Measurements from ENCODE around the gene MRPL23. TPM values are rescaled to one million over a fixed set of nuclear protein-coding genes. Genes with fewer than 3 reads are reported as not detected.

Gene MRPL23
- total RNA-seq, 3 donors from 2014 or later = 100 to 220 (median 201) TPM

GRCh38 chr11:1949302-1949701 lies 2.2 kb downstream of the MRPL23 start:
- ATAC-seq (no peak), DNase-seq (no peak)
- no peaks in the 10 kb centered on the region for H3K9me3 Mint-ChIP-seq
- H3K36me3 Mint-ChIP-seq (ENCODE audit: insufficient read depth) = no peaks in the 10 kb centered on the region
- H3K4me3 Mint-ChIP-seq = no peak overlapping the region
- no peaks in the 10 kb centered on the region for H3K4me1 Mint-ChIP-seq (ENCODE audit: low read depth)
- no peaks in the 10 kb centered on the region for H3K27me3 Mint-ChIP-seq (ENCODE audit: low read depth)

DNA sequence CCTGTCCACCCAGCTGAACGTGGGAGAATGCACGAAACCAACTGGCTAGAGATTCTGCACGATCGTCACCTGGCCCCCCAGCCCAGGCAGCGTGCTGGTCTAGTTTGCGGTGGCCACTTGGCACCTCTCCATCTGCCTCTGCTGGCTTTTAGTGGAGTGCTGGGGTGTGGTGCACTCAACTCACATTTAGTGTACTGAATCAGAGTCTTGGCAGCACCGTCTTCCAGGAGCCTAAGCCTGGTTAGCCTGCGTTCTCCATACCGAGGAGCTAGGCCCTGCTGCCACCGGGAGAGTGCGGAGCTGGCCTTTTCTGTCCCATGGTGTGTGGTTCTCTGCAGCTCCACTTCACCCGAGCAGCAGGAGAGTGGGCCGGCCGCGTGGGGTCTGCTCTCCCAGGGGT lies 2.8 kb downstream of the MRPL23 start:
- H3K4me3 Mint-ChIP-seq = no peak overlapping the region
- no peak for DNase-seq
- ATAC-seq = no peak
- no peaks in the 10 kb centered on the region for H3K36me3 Mint-ChIP-seq (ENCODE audit: insufficient read depth)
- no peaks in the 10 kb centered on the region for H3K9me3 Mint-ChIP-seq
- H3K27me3 Mint-ChIP-seq (ENCODE audit: low read depth) = no peaks in the 10 kb centered on the region
- no peaks in the 10 kb centered on the region for H3K4me1 Mint-ChIP-seq (ENCODE audit: low read depth)

- H3K9me3 Mint-ChIP-seq = no peaks in the 10 kb centered on the region
- ATAC-seq (no peak), DNase-seq (no peak)
- no peaks in the 10 kb centered on the region for H3K27me3 Mint-ChIP-seq (ENCODE audit: low read depth)
- no peaks in the 10 kb centered on the region for H3K36me3 Mint-ChIP-seq (ENCODE audit: insufficient read depth)
- H3K4me3 Mint-ChIP-seq = no peak overlapping the region
- no peaks in the 10 kb centered on the region for H3K4me1 Mint-ChIP-seq (ENCODE audit: low read depth)
Measured at GRCh38 chr11:1952806-1953482, 5.8 kb downstream of the MRPL23 start.

- ATAC-seq (peak; percentile 74 to 79), DNase-seq (no peak)
- no peaks in the 10 kb centered on the region for H3K9me3 Mint-ChIP-seq
- no peaks in the 10 kb centered on the region for H3K27me3 Mint-ChIP-seq (ENCODE audit: low read depth)
- H3K4me1 Mint-ChIP-seq (ENCODE audit: low read depth) = no peaks in the 10 kb centered on the region
- no peak overlapping the region for H3K4me3 Mint-ChIP-seq
- no peaks in the 10 kb centered on the region for H3K36me3 Mint-ChIP-seq (ENCODE audit: insufficient read depth)
Measured at GRCh38 chr11:1953489-1954266, 6.5 kb downstream of the MRPL23 start.

GRCh38 chr11:1958367-1958766 lies 11.2 kb downstream of the MRPL23 start:
- H3K27me3 Mint-ChIP-seq (ENCODE audit: low read depth) = no peaks in the 10 kb centered on the region
- no peak for ATAC-seq
- no peaks in the 10 kb centered on the region for H3K9me3 Mint-ChIP-seq
- no peak for DNase-seq
- H3K36me3 Mint-ChIP-seq (ENCODE audit: insufficient read depth) = no peaks in the 10 kb centered on the region
- no peak overlapping the region for H3K4me3 Mint-ChIP-seq
- no peaks in the 10 kb centered on the region for H3K4me1 Mint-ChIP-seq (ENCODE audit: low read depth)

- no peak for DNase-seq
- Mint-ChIP-seq H3K4me1 (ENCODE audit: low read depth) (no peaks in the 10 kb centered on the region), H3K4me3 (no peak overlapping the region), H3K36me3 (ENCODE audit: insufficient read depth) (no peaks in the 10 kb centered on the region), H3K9me3 (no peaks in the 10 kb centered on the region), H3K27me3 (ENCODE audit: low read depth) (no peaks in the 10 kb centered on the region)
- ATAC-seq = no peak
Measured at GRCh38 chr11:1959786-1960185, 12.7 kb downstream of the MRPL23 start.

- DNase-seq (no peak), ATAC-seq (no peak)
- Mint-ChIP-seq H3K36me3 (ENCODE audit: insufficient read depth) (no peaks in the 10 kb centered on the region), H3K4me1 (ENCODE audit: low read depth) (no peaks in the 10 kb centered on the region), H3K9me3 (no peaks in the 10 kb centered on the region), H3K4me3 (no peak overlapping the region), H3K27me3 (ENCODE audit: low read depth) (no peaks in the 10 kb centered on the region)
Measured at GRCh38 chr11:1963864-1964263, 16.7 kb downstream of the MRPL23 start.

- no peaks in the 10 kb centered on the region for H3K9me3 Mint-ChIP-seq
- no peak for DNase-seq
- no peak for ATAC-seq
- no peak overlapping the region for H3K4me3 Mint-ChIP-seq
- H3K36me3 Mint-ChIP-seq (ENCODE audit: insufficient read depth) = no peaks in the 10 kb centered on the region
- H3K27me3 Mint-ChIP-seq (ENCODE audit: low read depth) = no peaks in the 10 kb centered on the region
- H3K4me1 Mint-ChIP-seq (ENCODE audit: low read depth) = no peaks in the 10 kb centered on the region
Measured at GRCh38 chr11:1964348-1964747, 17.2 kb downstream of the MRPL23 start.

DNA sequence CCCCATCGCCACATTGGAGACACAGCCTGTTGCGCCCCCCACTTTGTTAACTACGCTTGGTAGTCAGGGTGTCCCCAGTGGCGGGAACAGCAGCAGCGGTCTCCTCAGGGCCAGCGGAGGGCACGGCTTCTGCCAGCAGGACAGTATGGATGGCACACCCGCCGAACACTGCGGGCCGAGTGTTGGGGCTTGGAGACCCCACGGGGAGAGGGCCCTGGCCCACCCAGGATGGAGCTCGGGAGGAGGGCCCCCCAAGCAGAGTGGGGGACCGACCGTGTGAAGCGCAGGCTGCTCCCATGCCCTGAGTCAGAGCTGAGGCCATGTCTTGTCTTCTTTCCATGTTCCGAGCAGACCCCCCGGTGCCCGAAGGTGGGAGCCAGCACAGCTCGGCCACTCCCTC lies 17.8 kb downstream of the MRPL23 start:
- Mint-ChIP-seq H3K4me1 (ENCODE audit: low read depth) (no peaks in the 10 kb centered on the region), H3K36me3 (ENCODE audit: insufficient read depth) (no peaks in the 10 kb centered on the region), H3K27me3 (ENCODE audit: low read depth) (no peaks in the 10 kb centered on the region), H3K4me3 (no peak overlapping the region), H3K9me3 (no peaks in the 10 kb centered on the region)
- ATAC-seq (no peak), DNase-seq (no peak)

DNA sequence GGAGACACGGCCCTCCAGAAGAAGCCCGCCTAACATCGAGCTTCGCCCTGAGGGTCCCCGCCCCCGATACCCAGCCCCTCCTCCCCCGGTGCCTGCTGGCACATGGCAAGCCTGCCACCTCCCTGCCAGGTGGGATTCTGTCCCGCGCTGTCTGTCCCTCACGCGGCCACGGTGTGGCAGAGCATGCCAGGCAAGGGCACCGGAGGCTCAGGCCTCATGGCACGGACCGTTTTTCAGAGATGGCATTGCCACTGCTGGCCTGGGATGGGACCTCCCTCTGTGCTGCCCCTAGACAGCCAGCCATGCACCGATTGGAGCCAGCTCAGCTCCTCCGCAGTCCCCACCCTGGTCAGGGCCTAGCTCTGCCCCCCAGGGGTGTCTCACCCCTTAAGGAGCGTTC lies 19.4 kb downstream of the MRPL23 start:
- Mint-ChIP-seq H3K4me3 (no peak overlapping the region), H3K27me3 (ENCODE audit: low read depth) (no peaks in the 10 kb centered on the region), H3K4me1 (ENCODE audit: low read depth) (no peaks in the 10 kb centered on the region), H3K36me3 (ENCODE audit: insufficient read depth) (no peaks in the 10 kb centered on the region), H3K9me3 (no peaks in the 10 kb centered on the region)
- ATAC-seq = no peak
- DNase-seq = no peak

- Mint-ChIP-seq H3K36me3 (ENCODE audit: insufficient read depth) (no peaks in the 10 kb centered on the region), H3K4me1 (ENCODE audit: low read depth) (no peaks in the 10 kb centered on the region), H3K27me3 (ENCODE audit: low read depth) (no peaks in the 10 kb centered on the region), H3K9me3 (no peaks in the 10 kb centered on the region), H3K4me3 (no peak overlapping the region)
- no peak for DNase-seq
- no peak for ATAC-seq
Measured at GRCh38 chr11:1967641-1968225, 20.6 kb downstream of the MRPL23 start.

- no peaks in the 10 kb centered on the region for H3K9me3 Mint-ChIP-seq
- no peak overlapping the region for H3K4me3 Mint-ChIP-seq
- no peaks in the 10 kb centered on the region for H3K4me1 Mint-ChIP-seq (ENCODE audit: low read depth)
- no peaks in the 10 kb centered on the region for H3K27me3 Mint-ChIP-seq (ENCODE audit: low read depth)
- DNase-seq = no peak
- H3K36me3 Mint-ChIP-seq (ENCODE audit: insufficient read depth) = no peaks in the 10 kb centered on the region
- ATAC-seq = no peak
Measured at GRCh38 chr11:1968454-1969002, 21.4 kb downstream of the MRPL23 start.

DNA sequence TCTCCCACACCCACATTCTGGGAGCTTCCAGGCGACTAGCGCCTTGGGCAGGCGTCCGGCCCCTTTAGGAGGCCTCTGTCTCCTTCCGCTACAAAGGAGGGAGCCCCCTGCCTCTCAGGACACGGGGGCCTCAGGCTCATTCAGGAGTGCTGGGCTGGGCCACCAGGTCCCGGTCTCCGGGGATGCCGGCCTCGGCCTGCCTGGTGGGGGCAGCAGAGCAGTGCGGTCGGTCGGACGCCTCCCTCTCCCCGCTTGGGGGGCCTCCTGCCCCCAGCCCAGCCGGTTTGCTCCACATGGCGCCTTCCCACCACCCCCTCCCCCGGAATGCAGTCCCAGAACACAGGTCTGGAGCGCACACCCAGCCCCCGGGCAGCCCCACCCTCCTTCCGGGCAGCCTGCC lies 21.9 kb downstream of the MRPL23 start:
- ATAC-seq = no peak
- no peaks in the 10 kb centered on the region for H3K36me3 Mint-ChIP-seq (ENCODE audit: insufficient read depth)
- no peaks in the 10 kb centered on the region for H3K4me1 Mint-ChIP-seq (ENCODE audit: low read depth)
- no peak overlapping the region for H3K4me3 Mint-ChIP-seq
- DNase-seq = no peak
- no peaks in the 10 kb centered on the region for H3K9me3 Mint-ChIP-seq
- no peaks in the 10 kb centered on the region for H3K27me3 Mint-ChIP-seq (ENCODE audit: low read depth)

DNA sequence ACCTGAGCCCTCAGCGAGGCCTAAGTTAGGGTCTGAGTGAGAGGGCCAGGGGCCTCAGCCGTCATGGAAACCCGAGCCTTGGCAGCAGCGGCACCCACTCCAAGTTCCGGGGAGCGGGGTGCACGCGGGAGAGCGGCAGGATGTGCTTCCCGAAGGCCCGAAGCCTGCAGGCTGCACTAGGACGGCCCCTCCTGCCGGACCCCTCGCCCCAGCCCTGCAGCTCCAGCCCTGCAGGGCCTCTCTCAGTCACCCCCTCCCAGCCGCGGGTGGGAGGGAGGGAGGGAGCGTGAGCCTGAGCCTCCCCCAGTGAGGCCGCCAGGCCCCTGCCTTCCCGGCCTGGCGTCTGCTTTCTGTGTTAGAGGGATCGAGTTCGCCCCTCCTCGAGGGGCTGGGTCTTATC lies 22.6 kb downstream of the MRPL23 start:
- Mint-ChIP-seq H3K4me1 (ENCODE audit: low read depth) (no peaks in the 10 kb centered on the region), H3K4me3 (no peak overlapping the region), H3K27me3 (ENCODE audit: low read depth) (no peaks in the 10 kb centered on the region), H3K9me3 (no peaks in the 10 kb centered on the region), H3K36me3 (ENCODE audit: insufficient read depth) (no peaks in the 10 kb centered on the region)
- DNase-seq (no peak), ATAC-seq (no peak)

DNA sequence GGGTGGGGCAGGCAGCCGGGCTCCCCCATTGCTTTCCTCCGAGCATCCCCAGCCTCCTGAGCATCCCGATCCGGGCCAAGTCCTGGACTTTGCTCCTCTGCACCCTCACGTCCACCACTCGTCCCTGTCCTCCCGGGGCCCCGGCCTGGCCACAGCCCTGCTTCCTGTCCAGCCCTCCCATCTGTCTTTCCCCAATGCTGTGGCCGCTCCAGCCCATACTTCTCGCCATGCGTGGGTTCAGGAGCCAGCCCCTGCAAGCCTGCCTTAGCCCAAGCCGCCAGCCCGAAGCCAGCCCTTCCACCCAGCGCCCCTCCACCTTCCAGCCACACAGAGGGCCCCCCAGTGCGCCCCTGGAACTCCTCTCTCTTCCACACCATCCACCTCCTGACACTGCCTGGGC lies 23.8 kb downstream of the MRPL23 start:
- DNase-seq (no peak), ATAC-seq (no peak)
- no peaks in the 10 kb centered on the region for H3K4me1 Mint-ChIP-seq (ENCODE audit: low read depth)
- no peaks in the 10 kb centered on the region for H3K9me3 Mint-ChIP-seq
- H3K36me3 Mint-ChIP-seq (ENCODE audit: insufficient read depth) = no peaks in the 10 kb centered on the region
- H3K27me3 Mint-ChIP-seq (ENCODE audit: low read depth) = no peaks in the 10 kb centered on the region
- H3K4me3 Mint-ChIP-seq = no peak overlapping the region
